Epithelial cell of proximal tubule (primary cell): ENCODE measurements around the gene CDCA3. TPM values are rescaled to one million over a fixed set of nuclear protein-coding genes. Genes with fewer than 3 reads are reported as not detected.
A peak's percentile ranks its signal among the peaks of the same experiment; 100 is the strongest.

Experiments
- DNase-seq: peaks from one replicate; pipeline ENCODE4 v3.0.0-alpha.2; 2011; ENCODE audit warnings: low read depth
- H3K4me3 ChIP-seq: 2 replicates; pipeline ENCODE4 v1.5.1; 2011; ENCODE audit warnings: low read depth, mild to moderate bottlenecking, low read length
- CTCF ChIP-seq: conservative IDR thresholded peaks from 2 replicates; pipeline ENCODE4 v1.5.1; 2012; ENCODE audit warnings: low read depth, mild to moderate bottlenecking, low read length
- total RNA-seq: library from RNA; depleted of rRNA; stranded (reverse); fragments of >200 nt; gene quantifications from 2 replicates; pipeline ENCODE4 v1.2.3, GENCODE V29; 2015

The CDCA3 gene
- total RNA-seq, 1 donor from 2014 or later: 85.0 TPM

- DNase-seq: peak; percentile 18
- peak; percentile 95 for TF ChIP-seq CTCF
- H3K4me3 ChIP-seq: no peak overlapping the region
Observed at GRCh38 chr12:6825398-6826124, 25.5 kb downstream of the CDCA3 start.

GRCh38 chr12:6824901-6825381, 26.1 kb downstream of the CDCA3 start:
- no peak overlapping the region for H3K4me3 ChIP-seq
- no peak for DNase-seq
- TF ChIP-seq CTCF: no peak

- TF ChIP-seq CTCF: no peak
- no peak for DNase-seq
- no peak overlapping the region for H3K4me3 ChIP-seq
Observed at GRCh38 chr12:6824085-6824775, 26.9 kb downstream of the CDCA3 start.

GRCh38 chr12:6823182-6824084, 27.7 kb downstream of the CDCA3 start:
- no peak overlapping the region for H3K4me3 ChIP-seq
- DNase-seq: no peak
- TF ChIP-seq CTCF: no peak

- DNase-seq: no peak
- no peak overlapping the region for H3K4me3 ChIP-seq
Observed at GRCh38 chr12:6822426-6823135, 28.5 kb downstream of the CDCA3 start.

More at GRCh38 chr12:6822426-6823135, 28.5 kb downstream of the CDCA3 start:
- no peak for TF ChIP-seq CTCF
